ENCODE measurements around the gene MRTFB. TPM values are rescaled to one million over a fixed set of nuclear protein-coding genes. Genes with fewer than 3 reads are reported as not detected.

MRTFB gene
- polyA plus RNA-seq, 1 experiment, result 10.5 TPM

GRCh38 chr16:14215941-14216340 is 144.8 kb downstream of the MRTFB start:
- Histone ChIP-seq H3K27ac (ENCODE audit: low read depth, low read length) (no peak overlapping the region), H3K9me3 (ENCODE audit: control insufficient read depth, insufficient read depth, low read length) (no peaks in the 10 kb centered on the region), H3K4me3 (ENCODE audit: low read depth, low read length) (no peak overlapping the region), H3K27me3 (ENCODE audit: control insufficient read depth, insufficient read depth, low read length) (no peaks in the 10 kb centered on the region)
- POLR2A ChIA-PET, result no interaction called here
- CTCF ChIA-PET, result interaction anchor here (2.5 kb wide), 1 partner anchor 292 kb away, joined by 8 read pairs; no protein-coding TSS in a partner anchor
- DNase-seq (ENCODE audit: low read depth, low spot score), result no peak
- TF ChIP-seq CTCF (IDR thresholded peaks at IDR 0.05; ENCODE audit: low read depth, low read length), result no peak

GRCh38 chr16:14219983-14220382 is 148.9 kb downstream of the MRTFB start:
- CTCF ChIA-PET, result interaction anchor here (0.9 to 1.5 kb wide), 5 partner anchors 34 to 301 kb away, joined by 3 to 10 read pairs (median 4); partner anchors contain the start of gene ERCC4
- Histone ChIP-seq H3K27ac (ENCODE audit: low read depth, low read length) (no peak overlapping the region), H3K4me3 (ENCODE audit: low read depth, low read length) (no peak overlapping the region), H3K9me3 (ENCODE audit: control insufficient read depth, insufficient read depth, low read length) (no peaks in the 10 kb centered on the region), H3K27me3 (ENCODE audit: control insufficient read depth, insufficient read depth, low read length) (no peaks in the 10 kb centered on the region)
- POLR2A ChIA-PET, result no interaction called here
- no peak for TF ChIP-seq CTCF (IDR thresholded peaks at IDR 0.05; ENCODE audit: low read depth, low read length)
- DNase-seq (ENCODE audit: low read depth, low spot score), result no peak

GRCh38 chr16:14223632-14224031 is 152.5 kb downstream of the MRTFB start:
- Histone ChIP-seq H3K4me3 (ENCODE audit: low read depth, low read length) (no peak overlapping the region), H3K9me3 (ENCODE audit: control insufficient read depth, insufficient read depth, low read length) (no peaks in the 10 kb centered on the region), H3K27me3 (ENCODE audit: control insufficient read depth, insufficient read depth, low read length) (no peaks in the 10 kb centered on the region), H3K27ac (ENCODE audit: low read depth, low read length) (no peak overlapping the region)
- CTCF ChIA-PET, result no interaction called here
- TF ChIP-seq CTCF (IDR thresholded peaks at IDR 0.05; ENCODE audit: low read depth, low read length), result no peak
- no peak for DNase-seq (ENCODE audit: low read depth, low spot score)
- POLR2A ChIA-PET, result no interaction called here

GRCh38 chr16:14225457-14225856 is 154.3 kb downstream of the MRTFB start:
- no peak overlapping the region for H3K27ac ChIP-seq (ENCODE audit: low read depth, low read length)
- H3K27me3 ChIP-seq (ENCODE audit: control insufficient read depth, insufficient read depth, low read length), result no peaks in the 10 kb centered on the region
- TF ChIP-seq CTCF (IDR thresholded peaks at IDR 0.05; ENCODE audit: low read depth, low read length), result no peak
- no peak overlapping the region for H3K4me3 ChIP-seq (ENCODE audit: low read depth, low read length)
- no peaks in the 10 kb centered on the region for H3K9me3 ChIP-seq (ENCODE audit: control insufficient read depth, insufficient read depth, low read length)
- POLR2A ChIA-PET, result no interaction called here
- DNase-seq (ENCODE audit: low read depth, low spot score), result no peak
- CTCF ChIA-PET, result no interaction called here

- POLR2A ChIA-PET, result no interaction called here
- CTCF ChIA-PET, result interaction anchor here (0.7 to 2.5 kb wide), 6 partner anchors 17 to 313 kb away, joined by 3 to 12 read pairs (median 6); partner anchors contain the start of gene ERCC4
- H3K27me3 ChIP-seq (ENCODE audit: control insufficient read depth, insufficient read depth, low read length), result no peaks in the 10 kb centered on the region
These were observed 161.2 kb downstream of the MRTFB start for GRCh38 chr16:14232106-14232864.

More at GRCh38 chr16:14232106-14232864, 161.2 kb downstream of the MRTFB start:
- no peak overlapping the region for H3K4me3 ChIP-seq (ENCODE audit: low read depth, low read length)
- no peaks in the 10 kb centered on the region for H3K9me3 ChIP-seq (ENCODE audit: control insufficient read depth, insufficient read depth, low read length)
- DNase-seq (ENCODE audit: low read depth, low spot score), result peak; percentile 45
- TF ChIP-seq CTCF (IDR thresholded peaks at IDR 0.05; ENCODE audit: low read depth, low read length), result no peak
- no peak overlapping the region for H3K27ac ChIP-seq (ENCODE audit: low read depth, low read length)

Data from AG04450 (cell line).